ENCODE results near the gene TLK2. TPM values are rescaled to one million over a fixed set of nuclear protein-coding genes. Genes with fewer than 3 reads are reported as not detected.
"Not testable (repeated sequence)": the region's sequence is repeated elsewhere in the genome, so short reads cannot be mapped to it uniquely, and the experiment has no call there.

The TLK2 gene
- total RNA-seq, 1 donor from 2014 or later = 52.8 TPM

DNA sequence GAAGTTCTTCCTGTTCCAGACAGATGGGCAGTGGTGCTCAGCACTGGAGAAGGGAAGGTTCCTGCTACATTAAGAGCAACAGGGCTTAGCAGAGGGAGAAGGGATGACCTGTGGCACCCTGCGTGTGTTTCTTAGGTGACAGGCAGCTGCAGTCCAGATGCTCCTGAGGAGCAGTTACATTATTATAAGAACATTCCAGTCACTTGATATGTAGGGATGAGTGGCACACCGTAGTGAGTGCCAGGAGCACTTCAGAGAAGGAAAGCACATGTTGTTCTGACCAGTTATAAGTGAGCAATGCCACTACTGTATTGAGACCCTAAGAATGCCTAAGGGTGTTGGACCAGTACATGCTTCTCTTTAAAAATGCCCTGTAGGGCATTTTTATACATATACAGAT is 108.9 kb downstream of the TLK2 start:
- TF ChIP-seq, protein P1, sequence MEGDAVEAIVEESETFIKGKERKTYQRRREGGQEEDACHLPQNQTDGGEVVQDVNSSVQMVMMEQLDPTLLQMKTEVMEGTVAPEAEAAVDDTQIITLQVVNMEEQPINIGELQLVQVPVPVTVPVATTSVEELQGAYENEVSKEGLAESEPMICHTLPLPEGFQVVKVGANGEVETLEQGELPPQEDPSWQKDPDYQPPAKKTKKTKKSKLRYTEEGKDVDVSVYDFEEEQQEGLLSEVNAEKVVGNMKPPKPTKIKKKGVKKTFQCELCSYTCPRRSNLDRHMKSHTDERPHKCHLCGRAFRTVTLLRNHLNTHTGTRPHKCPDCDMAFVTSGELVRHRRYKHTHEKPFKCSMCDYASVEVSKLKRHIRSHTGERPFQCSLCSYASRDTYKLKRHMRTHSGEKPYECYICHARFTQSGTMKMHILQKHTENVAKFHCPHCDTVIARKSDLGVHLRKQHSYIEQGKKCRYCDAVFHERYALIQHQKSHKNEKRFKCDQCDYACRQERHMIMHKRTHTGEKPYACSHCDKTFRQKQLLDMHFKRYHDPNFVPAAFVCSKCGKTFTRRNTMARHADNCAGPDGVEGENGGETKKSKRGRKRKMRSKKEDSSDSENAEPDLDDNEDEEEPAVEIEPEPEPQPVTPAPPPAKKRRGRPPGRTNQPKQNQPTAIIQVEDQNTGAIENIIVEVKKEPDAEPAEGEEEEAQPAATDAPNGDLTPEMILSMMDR (conservative IDR thresholded peaks at IDR 0.05) = no peak
- Mint-ChIP-seq H3K36me3 (ENCODE audit: low read depth) (peaks cover 8% of the 10 kb centered on the region), H3K27me3 (ENCODE audit: low read depth) (no peaks in the 10 kb centered on the region), H3K4me1 (no peaks in the 10 kb centered on the region), H3K27ac (ENCODE audit: unreplicated experiment) (no peak overlapping the region), H3K4me3 (no peak overlapping the region), H3K9me3 (no peaks in the 10 kb centered on the region)
- no peak for DNase-seq (ENCODE audit: low read depth, low spot score)

DNA sequence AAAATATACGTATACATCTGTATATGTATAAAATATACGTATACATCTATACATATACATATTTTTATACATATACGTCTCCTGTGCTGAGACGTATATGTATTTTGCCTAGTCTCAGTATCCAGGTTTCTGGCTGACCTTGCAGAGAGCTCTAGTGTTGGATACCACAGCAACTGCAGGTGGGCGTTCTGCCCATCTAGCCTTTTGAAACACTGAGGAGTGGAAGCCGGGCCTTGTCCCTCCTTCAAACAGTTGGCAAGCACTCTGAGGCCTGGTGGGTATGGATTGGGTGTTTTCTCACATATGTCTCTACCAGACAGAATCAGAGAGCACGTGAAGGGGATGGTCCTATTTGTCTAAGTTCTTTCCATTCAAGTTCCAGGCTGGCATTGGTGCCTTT is 109.5 kb downstream of the TLK2 start:
- Mint-ChIP-seq H3K27me3 (ENCODE audit: low read depth) (no peaks in the 10 kb centered on the region), H3K4me3 (no peak overlapping the region), H3K9me3 (no peaks in the 10 kb centered on the region), H3K4me1 (no peaks in the 10 kb centered on the region), H3K36me3 (ENCODE audit: low read depth) (peaks cover 11% of the 10 kb centered on the region), H3K27ac (ENCODE audit: unreplicated experiment) (no peak overlapping the region)
- TF ChIP-seq, protein P1 (conservative IDR thresholded peaks at IDR 0.05) = no peak
- DNase-seq (ENCODE audit: low read depth, low spot score) = no peak

DNA sequence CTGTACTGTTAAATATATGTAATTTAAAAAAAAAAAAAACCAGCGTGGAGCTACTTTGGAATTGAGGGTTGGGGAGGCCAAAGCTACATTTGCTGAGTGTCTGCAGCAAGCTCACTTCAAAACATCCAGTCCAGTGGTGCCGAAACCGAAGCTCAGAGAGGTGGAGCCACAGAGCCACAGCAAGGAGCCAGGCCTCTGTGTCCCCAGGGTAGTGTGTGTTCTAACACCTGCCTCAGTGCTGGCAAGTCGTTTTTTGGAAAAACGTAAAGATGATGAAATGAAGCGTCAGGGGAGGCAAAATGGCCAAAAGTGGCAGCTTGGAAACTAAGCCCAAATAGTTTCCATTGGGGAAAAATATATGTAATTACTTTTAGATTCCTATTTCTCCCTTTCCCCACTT is 112.7 kb downstream of the TLK2 start:
- no peak for DNase-seq (ENCODE audit: low read depth, low spot score)
- H3K9me3 Mint-ChIP-seq = peaks cover 2% of the 10 kb centered on the region
- H3K4me3 Mint-ChIP-seq = no peak overlapping the region
- no peaks in the 10 kb centered on the region for H3K4me1 Mint-ChIP-seq
- peaks cover 22% of the 10 kb centered on the region for H3K36me3 Mint-ChIP-seq (ENCODE audit: low read depth)
- TF ChIP-seq, protein P1 (conservative IDR thresholded peaks at IDR 0.05) = no peak
- H3K27me3 Mint-ChIP-seq (ENCODE audit: low read depth) = no peaks in the 10 kb centered on the region
- H3K27ac Mint-ChIP-seq (ENCODE audit: unreplicated experiment) = no peak overlapping the region

DNA sequence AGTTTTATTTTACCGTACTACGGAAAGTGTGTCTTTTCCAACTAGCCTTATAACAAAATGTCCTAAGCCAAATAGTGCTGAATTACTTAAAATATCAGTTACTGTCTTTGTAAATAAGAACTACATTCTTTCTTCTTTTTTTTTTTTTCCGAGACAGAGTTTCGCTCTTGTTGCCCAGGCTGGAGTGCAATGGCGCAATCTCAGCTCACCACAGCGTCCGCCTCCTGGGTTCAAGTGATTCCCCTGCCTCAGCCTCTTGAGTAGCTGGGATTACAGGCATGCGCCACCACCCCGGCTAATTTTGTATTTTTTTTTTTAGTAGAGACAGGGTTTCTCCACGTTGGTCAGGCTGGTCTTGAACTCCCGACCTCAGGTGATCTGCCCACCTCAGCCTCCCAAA is 113.2 kb downstream of the TLK2 start:
- H3K4me3 Mint-ChIP-seq; H3K4me1 Mint-ChIP-seq; H3K9me3 Mint-ChIP-seq; H3K27me3 Mint-ChIP-seq (ENCODE audit: low read depth); H3K27ac Mint-ChIP-seq (ENCODE audit: unreplicated experiment); DNase-seq (ENCODE audit: low read depth, low spot score): not testable (repeated sequence)
- peaks cover 27% of the 10 kb centered on the region for H3K36me3 Mint-ChIP-seq (ENCODE audit: low read depth)

DNA sequence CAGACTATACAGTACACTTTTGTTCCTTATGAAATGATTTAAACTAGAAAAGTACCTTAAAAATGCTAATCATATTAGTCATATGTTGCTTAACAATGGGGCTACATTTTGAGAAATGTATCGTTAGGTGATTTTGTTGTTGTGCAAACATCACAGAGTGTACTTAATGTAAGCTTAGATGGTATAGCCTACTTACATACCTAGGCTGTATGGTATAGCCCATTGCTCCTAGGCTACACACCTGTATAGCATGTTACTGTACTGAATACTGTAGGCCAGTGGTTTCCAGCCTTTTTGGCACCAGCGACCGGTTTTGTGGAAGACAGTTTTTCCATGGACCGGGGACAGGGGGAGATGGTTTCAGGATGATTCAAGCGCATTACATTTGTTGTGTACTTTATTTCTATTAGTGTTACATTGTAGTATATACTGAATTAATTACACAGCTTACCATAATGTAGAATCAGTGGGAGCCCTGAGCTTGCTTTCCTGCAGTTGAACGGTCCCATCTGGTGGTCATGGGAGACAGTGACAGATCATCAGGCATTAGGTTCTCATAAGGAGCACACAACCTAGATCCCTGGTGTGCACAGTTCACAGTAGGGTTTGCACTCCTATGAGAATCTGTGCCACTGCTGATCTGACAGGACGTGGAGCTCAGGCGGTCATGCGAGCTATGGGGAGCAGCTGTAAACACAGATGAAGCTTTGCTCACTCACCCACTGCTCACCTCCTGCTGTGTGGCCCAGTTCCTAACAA is 113.9 kb downstream of the TLK2 start:
- H3K4me1 Mint-ChIP-seq = no peaks in the 10 kb centered on the region
- no peak overlapping the region for H3K27ac Mint-ChIP-seq (ENCODE audit: unreplicated experiment)
- no peak overlapping the region for H3K4me3 Mint-ChIP-seq
- H3K27me3 Mint-ChIP-seq (ENCODE audit: low read depth) = no peaks in the 10 kb centered on the region
- peaks cover 34% of the 10 kb centered on the region for H3K36me3 Mint-ChIP-seq (ENCODE audit: low read depth)
- no peak for DNase-seq (ENCODE audit: low read depth, low spot score)
- TF ChIP-seq, protein P1 (conservative IDR thresholded peaks at IDR 0.05) = no peak
- H3K9me3 Mint-ChIP-seq = peaks cover 7% of the 10 kb centered on the region

DNA sequence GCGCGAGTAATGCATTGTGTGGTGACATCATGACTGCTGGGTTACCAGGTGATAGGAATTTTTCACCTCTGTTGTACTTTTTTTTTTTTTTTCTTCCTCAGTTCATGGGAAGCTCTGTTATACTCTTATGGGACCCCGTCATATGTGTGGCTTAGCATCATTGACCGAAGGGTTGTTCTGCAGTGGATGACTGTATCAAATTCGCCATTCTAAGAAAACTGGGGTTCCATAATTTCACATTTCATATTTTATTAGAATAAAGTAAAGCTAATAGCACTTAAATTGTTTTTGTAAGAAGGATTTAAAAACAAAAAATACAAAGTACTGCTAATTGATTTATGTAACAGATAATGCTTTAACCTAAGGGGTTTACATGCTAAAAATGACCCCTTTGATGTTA is 116.9 kb downstream of the TLK2 start:
- H3K4me1 Mint-ChIP-seq = no peaks in the 10 kb centered on the region
- H3K36me3 Mint-ChIP-seq (ENCODE audit: low read depth) = peaks cover 41% of the 10 kb centered on the region
- no peak for DNase-seq (ENCODE audit: low read depth, low spot score)
- peaks cover 7% of the 10 kb centered on the region for H3K9me3 Mint-ChIP-seq
- no peaks in the 10 kb centered on the region for H3K27me3 Mint-ChIP-seq (ENCODE audit: low read depth)
- TF ChIP-seq, protein P1 (conservative IDR thresholded peaks at IDR 0.05) = no peak
- H3K27ac Mint-ChIP-seq (ENCODE audit: unreplicated experiment) = no peak overlapping the region
- H3K4me3 Mint-ChIP-seq = no peak overlapping the region

Data from neural crest cell (in vitro differentiated cells).